ENCODE measurements around the gene CWF19L1.

The CWF19L1 gene

DNA sequence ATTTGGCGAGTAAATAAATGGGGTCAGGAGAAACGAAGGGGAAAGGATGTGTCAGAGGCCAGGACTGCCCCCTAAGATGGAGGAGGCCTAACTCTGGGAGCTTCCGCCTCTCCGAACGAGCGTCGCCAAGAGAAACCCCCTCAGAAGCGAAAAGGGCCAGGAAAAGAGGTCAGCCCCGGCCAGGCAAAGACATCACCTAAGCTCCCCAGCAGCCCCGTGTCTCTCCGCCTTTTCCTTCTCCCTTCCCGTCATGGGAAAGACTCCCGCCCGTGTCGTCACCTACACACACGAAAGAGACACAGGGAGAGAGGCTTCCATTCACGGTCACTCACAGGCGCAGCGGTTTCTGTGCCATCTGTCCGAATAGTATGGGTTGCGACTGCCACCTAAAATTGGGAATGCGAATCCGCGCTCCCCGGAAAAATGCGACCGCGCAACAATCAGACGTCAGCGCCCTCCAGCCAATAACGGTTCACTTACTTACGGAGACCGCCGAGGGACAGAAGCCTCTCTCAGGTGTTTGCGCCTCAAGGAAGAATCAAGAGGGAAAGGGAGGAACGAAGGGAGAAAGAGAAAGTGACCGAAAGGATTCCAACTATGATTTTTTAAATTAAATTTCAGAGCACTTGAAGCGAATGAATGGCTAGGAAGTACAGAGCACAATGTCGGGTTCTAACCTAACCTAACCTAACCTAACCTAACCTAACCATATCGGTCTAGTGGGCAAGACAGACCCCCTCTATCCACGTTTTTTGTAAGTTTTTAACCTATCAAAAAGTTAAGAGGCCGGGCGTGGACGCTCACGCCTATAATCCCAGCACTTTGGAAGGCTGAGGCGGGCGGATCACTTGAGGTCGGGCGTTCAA lies at the start of gene CWF19L1:
CWF19L1 (minus strand) TSS at position 400 of the 866 bp plus-strand sequence; CDS start at position 355, 45 bp downstream.
- peak; percentile 51 for DNase-seq (ENCODE audit: low read depth)
- H3K4me3 ChIP-seq (ENCODE audit: low read depth, low read length) = peak within 1 kb of the TSS; percentile 76
- TF ChIP-seq, protein P1, sequence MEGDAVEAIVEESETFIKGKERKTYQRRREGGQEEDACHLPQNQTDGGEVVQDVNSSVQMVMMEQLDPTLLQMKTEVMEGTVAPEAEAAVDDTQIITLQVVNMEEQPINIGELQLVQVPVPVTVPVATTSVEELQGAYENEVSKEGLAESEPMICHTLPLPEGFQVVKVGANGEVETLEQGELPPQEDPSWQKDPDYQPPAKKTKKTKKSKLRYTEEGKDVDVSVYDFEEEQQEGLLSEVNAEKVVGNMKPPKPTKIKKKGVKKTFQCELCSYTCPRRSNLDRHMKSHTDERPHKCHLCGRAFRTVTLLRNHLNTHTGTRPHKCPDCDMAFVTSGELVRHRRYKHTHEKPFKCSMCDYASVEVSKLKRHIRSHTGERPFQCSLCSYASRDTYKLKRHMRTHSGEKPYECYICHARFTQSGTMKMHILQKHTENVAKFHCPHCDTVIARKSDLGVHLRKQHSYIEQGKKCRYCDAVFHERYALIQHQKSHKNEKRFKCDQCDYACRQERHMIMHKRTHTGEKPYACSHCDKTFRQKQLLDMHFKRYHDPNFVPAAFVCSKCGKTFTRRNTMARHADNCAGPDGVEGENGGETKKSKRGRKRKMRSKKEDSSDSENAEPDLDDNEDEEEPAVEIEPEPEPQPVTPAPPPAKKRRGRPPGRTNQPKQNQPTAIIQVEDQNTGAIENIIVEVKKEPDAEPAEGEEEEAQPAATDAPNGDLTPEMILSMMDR (IDR thresholded peaks at IDR 0.05; ENCODE audit: control insufficient read depth, extremely low read depth, insufficient read depth) = no peak

DNA sequence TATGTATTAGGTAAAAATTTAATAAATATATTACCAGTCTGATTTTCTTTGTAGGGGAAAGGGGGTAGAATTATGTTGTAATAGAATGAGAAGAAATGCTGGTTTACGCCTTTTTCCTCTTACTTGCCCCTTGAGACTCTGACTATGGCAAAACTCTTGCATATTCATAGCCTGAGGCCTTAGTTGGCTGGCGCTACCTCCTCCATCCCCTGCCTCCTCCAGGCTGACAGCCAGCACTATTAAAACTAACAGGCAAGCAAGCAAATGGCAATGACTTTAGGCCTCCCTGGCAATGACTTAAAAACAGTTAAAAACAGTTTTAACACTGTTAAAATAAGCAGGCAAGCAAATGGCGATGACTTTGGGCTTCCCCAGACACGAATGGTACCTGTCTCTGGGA lies 48.2 kb upstream of the CWF19L1 start:
- H3K4me3 ChIP-seq (ENCODE audit: low read depth, low read length) = no peak overlapping the region
- TF ChIP-seq, protein P1 (IDR thresholded peaks at IDR 0.05; ENCODE audit: control insufficient read depth, extremely low read depth, insufficient read depth) = no peak
- no peak for DNase-seq (ENCODE audit: low read depth)

DNA sequence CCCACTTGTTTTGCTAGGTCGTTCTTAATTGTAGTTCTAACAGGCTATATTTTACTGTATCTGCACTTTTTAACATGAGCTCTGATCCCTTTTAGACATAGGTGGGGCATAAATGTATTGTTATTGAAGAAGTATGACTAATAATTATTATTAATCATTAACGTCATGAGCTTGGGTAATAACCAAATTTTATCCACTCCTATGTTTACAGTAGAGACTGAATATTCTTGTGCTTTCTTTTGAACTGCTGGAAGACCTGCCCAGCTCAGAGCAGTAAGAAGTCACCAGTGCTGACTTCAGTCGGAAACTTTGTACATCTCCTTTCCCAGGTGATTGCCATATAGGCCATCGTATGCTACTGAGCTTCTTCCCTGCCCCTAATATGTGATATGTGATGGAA lies 43.9 kb upstream of the CWF19L1 start:
- no peak overlapping the region for H3K4me3 ChIP-seq (ENCODE audit: low read depth, low read length)
- no peak for DNase-seq (ENCODE audit: low read depth)
- TF ChIP-seq, protein P1 (IDR thresholded peaks at IDR 0.05; ENCODE audit: control insufficient read depth, extremely low read depth, insufficient read depth) = no peak

DNA sequence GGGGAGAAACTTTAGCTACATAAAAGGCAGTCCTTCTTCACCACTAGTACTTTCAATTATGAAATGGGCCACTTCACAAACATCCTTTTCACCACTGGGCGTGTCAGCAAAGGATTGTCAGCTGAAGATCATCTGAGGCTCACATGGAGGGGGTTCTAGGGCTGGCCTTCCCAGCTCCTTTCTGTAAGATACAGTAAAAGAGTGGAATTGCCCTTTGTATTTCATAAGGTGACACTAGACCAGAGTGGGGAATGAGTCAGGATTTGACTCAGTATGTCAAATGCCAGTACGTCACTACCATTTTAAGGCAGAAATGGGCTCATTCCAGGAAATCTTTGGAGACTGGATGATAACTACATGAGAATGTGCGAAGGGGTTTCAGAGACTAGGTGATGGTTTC lies 40.2 kb upstream of the CWF19L1 start:
- TF ChIP-seq, protein P1 (IDR thresholded peaks at IDR 0.05; ENCODE audit: control insufficient read depth, extremely low read depth, insufficient read depth) = no peak
- DNase-seq (ENCODE audit: low read depth) = no peak
- H3K4me3 ChIP-seq (ENCODE audit: low read depth, low read length) = no peak overlapping the region

DNA sequence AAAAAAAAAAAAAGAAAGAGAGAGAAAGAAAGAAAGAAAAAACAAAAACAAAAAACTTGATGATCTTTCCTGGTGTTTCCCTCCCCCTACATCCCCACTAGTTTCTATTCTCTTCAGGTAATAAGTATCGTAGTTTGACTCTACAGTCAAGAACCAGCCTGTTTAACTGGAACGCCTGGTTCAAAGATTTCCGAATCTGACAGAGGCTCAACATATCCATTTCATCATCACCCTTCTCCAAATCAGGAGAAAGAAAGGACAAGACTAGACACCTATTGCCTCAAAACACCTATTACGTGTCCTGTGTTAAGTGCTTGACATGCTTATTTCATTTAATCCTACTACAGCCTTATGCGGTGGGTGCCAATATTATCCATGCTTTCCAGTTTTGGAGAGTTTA lies 39.4 kb upstream of the CWF19L1 start:
- no peak overlapping the region for H3K4me3 ChIP-seq (ENCODE audit: low read depth, low read length)
- TF ChIP-seq, protein P1 (IDR thresholded peaks at IDR 0.05; ENCODE audit: control insufficient read depth, extremely low read depth, insufficient read depth) = no peak
- no peak for DNase-seq (ENCODE audit: low read depth)

DNA sequence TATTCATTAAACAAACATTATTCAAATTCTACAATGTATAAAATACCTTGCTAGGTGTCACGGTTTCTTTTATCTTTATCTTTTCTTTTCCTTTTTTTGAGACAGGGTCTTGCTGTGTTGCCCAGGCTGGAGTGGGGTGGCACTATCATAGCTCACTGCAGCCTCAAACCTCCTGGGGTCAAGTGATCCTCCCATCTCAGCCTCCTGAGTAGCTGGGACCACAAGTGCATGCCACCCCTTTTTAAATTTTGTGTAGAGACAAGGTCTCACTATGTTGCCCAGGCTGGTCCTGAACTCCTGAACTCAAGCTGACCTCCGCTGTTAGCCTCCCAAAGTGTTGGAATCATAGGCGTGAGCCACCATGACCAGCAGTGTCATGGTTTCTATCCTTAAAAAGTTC lies 37.0 kb upstream of the CWF19L1 start:
- no peak for DNase-seq (ENCODE audit: low read depth)
- H3K4me3 ChIP-seq (ENCODE audit: low read depth, low read length) = no peak overlapping the region
- TF ChIP-seq, protein P1 (IDR thresholded peaks at IDR 0.05; ENCODE audit: control insufficient read depth, extremely low read depth, insufficient read depth) = no peak
